Head of caudate nucleus (tissue), 42 donors: Measurements from ENCODE around the gene OCSTAMP.

Source experiments
- DNase-seq, 42 donors: peaks; one replicate each; pipeline versions ENCODE4 v3.0.0 to v3.0.0-alpha.2; 2020 to 2021; ENCODE audit warnings: mixed read lengths in 7 of 42
- intact Hi-C: fragments of 100-400 bp; cut with DNase I; formaldehyde crosslinking; loops from one replicate; pipeline ENCODE4 v1.15.0; 2022

OCSTAMP gene

DNA sequence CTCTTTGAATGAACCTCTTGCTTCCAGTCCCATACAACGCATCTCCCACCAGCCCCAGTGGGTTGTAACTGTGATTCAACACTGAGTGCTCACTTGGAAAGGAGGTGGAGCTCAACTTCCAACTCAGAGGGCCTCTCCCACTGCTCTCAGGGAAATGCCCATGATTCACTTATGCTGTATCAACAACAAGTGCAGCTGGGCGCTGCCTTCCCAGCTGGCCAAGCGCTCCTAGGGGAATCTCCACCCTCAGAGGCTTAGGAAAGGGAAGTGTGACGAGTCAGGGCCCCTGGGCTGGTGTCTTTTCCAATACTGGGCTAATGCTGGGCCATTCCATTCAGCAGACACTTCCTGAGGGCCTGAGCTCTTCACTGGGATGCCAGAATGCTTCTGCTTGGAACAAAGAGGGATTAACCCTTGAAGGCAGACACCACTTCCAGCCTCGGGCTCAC lies 8.1 kb upstream of the OCSTAMP start:
- DNase-seq = peak in 5 of 42 donors; percentile 34 to 49 (median 38)

DNA sequence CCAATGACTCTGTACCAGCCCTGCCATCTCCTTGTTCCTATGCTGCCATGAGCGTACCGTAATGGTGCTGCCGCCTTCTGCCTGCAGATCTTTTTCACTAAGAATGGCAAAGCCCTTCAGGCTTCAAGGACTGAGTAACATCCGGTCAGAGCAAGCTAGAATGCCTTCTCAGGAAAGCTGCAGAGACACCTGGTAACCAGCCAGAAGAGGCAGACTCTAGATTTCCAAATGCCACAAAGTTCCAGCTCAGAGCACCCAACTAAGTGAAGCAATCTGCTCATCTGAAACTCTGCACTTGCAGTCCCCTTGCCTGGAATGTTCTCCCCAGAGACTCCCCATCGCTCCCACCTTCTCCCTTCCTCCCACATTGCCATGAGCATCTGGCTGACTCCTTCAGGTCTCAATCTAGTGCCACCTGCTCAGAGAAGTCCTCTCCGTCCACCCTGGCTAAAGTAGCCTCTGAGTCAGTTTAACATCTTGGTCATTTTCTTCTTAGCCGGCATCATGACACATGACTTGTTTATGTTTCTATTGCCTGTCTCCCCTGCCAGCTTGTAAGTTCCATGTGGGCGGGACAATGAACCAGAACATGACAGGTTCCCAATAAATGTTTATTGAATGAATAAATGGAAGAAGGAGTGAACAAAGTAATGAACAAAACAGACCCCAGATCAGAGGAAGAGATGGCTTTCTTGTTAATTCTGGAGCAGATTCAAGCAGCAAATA lies 6.9 kb upstream of the OCSTAMP start:
- intact Hi-C loops = no loop called here

More for the DNA sequence above, 8.1 kb upstream of the OCSTAMP start:
- intact Hi-C loops = no loop called here

DNA sequence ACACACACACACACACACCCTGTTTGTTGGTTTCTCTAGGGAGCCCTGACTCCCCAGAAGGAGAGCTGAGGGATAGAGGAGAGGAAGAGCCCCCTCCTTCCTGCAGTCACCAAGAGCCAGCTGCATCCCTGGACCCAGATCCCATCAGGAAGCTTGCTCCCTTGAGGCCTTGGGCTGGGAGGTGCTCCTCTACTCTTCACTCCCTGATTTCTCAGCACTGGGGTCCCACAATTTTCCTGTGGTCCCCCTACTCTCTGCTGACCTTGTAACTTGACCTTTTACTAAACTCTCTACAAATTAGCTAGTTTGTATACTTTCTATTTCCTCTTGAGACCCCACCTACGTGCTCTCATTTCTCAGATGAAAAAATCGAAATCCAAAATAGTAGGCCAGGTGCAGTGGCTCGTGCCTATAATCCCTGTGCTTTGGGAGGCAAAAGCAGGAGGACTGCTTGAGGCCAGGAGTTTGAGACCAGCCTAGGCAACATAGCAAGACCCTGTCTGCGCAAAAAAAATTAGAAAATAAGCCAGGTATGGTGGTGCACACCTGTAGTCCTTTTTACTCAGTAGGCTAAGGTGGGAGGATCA lies 5.0 kb upstream of the OCSTAMP start:
- no peak for DNase-seq
- intact Hi-C loops = no loop called here

More for the DNA sequence above, 6.9 kb upstream of the OCSTAMP start:
- peak in 1 of 42 donors; percentile 10 for DNase-seq

GRCh38 chr20:46554828-46555227 lies 4.4 kb upstream of the OCSTAMP start:
- intact Hi-C loops = no loop called here
- DNase-seq = no peak

- DNase-seq = no peak
- intact Hi-C loops = no loop called here
Measured at GRCh38 chr20:46553926-46554325, 3.5 kb upstream of the OCSTAMP start.

DNA sequence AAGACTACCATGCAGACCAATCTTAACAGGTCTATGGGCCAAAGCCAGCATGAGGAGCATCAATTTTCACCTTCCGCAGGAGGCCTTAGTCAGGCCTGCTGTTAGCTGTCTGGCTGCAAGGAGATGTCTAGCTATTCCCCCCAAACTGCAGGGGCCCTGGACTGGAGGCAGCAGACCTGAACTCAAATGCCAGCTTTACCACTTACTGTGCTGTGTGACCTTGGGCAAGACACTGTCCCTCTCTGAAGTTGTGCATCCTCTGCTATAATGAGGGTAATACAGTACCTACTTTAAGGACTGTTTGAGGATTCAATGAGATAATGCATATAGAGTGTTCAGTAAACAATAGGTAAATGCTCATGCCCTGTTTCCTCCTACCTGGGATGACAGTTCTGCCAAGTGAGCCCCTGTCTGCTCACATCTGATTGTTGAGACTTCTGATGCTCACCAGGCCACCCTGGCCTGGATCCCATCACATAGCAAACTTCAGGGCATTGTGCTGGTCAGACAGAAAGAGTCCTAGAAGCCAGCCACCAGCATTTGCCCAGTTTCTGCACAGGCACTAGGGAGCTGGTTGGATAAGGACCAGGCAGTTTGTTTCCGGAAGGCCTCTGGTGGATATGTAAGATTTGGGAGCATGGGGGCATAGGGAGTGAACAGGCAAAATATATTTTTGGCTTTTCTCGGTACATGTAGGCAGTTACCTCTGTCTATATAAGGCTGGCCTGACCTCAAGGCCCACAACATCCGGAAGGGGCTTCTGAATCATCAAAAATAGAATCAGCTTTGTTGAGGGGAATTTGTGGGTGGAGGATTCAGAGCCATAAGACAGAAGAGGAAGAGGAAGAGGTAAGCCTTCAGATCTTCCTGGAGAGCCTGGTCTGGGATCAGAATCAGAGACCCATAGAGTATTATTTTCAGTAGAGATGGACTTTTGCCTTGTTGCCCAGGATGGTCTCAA lies 2.3 kb upstream of the OCSTAMP start:
- DNase-seq = peak in 1 of 42 donors; percentile 8
- intact Hi-C loops = no loop called here

- intact Hi-C loops = no loop called here
- no peak for DNase-seq
Measured at GRCh38 chr20:46551522-46552381, 1.3 kb upstream of the OCSTAMP start.

- no peak for DNase-seq
- intact Hi-C loops = no loop called here
Measured at GRCh38 chr20:46549188-46549972, 1.1 kb downstream of the OCSTAMP start.

GRCh38 chr20:46548688-46549087 lies 1.8 kb downstream of the OCSTAMP start:
- DNase-seq = no peak
- intact Hi-C loops = no loop called here

- intact Hi-C loops = no loop called here
- DNase-seq = no peak
Measured at GRCh38 chr20:46547995-46548394, 2.5 kb downstream of the OCSTAMP start.

DNA sequence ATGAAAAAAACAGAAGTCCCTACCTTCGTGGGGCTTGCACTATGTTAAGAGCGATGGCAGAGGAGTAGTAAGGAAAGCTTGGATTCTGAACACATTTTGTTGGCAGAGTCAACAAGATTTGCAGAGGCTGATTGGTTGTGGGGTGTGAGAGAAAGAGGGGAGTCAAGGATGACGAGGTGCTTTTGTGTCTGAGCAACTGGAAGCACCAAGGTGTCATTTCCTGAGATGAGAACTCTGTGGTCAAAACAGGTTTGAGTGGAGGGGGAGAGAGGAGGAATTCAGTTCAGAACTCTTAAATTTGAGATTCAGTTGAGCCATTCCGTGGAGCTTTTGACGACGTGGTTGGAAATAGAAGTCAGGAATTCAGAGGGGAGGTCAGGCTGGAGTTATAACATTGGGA lies 3.5 kb downstream of the OCSTAMP start:
- intact Hi-C loops = no loop called here
- no peak for DNase-seq

GRCh38 chr20:46546298-46546697 lies 4.2 kb downstream of the OCSTAMP start:
- intact Hi-C loops = no loop called here

GRCh38 chr20:46545827-46546138 lies 4.7 kb downstream of the OCSTAMP start:
- intact Hi-C loops = no loop called here
- no peak for DNase-seq

More at GRCh38 chr20:46546298-46546697, 4.2 kb downstream of the OCSTAMP start:
- no peak for DNase-seq

GRCh38 chr20:46545077-46545826 lies 5.2 kb downstream of the OCSTAMP start:
- intact Hi-C loops = no loop called here
- peak in 7 of 42 donors; percentile 11 to 40 (median 20) for DNase-seq

- DNase-seq = no peak
- intact Hi-C loops = no loop called here
Measured at GRCh38 chr20:46544576-46544975, 5.9 kb downstream of the OCSTAMP start.

DNA sequence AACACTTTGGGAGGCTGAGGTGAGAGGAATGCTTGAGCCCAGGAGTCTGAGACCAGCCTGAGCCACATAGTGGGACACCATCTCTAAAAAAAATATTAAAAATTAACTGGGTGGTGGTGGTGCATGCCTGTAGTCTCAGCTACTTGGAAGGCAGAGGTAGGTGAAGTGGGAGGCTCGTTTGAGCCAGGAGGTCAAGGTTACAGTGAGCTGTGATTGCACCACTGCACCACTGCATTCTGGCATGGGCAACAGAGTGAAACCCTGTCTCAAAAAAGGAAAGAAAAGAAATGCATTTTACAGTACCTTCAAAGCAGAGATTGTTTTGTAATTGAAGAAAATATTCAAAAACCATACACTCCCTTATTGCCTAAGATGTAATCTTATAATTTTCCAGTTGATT lies 6.5 kb downstream of the OCSTAMP start:
- DNase-seq = no peak
- intact Hi-C loops = no loop called here

DNA sequence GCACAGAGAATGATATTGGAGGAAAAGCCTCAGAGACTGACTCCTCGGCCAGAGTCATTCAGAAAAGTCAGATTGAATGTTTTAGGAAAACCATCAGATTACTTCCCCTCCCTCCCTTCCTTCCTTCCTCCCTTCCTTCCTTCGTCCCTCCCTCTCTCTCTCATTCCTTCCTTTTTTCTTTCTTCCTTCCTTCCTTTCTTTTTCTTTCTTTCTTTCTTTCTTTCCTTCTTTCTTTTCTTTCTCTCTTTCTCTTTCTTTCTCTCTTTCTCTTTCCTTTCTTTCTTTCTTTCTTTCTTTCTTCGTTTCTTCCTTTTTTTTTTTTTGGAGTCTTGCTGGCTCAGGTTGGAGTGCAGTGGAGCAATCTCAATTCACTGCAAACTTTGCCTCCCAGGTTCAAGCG lies 7.4 kb downstream of the OCSTAMP start:
- no peak for DNase-seq
- intact Hi-C loops = no loop called here
